ENCODE results near the gene PROM2.

DNA sequence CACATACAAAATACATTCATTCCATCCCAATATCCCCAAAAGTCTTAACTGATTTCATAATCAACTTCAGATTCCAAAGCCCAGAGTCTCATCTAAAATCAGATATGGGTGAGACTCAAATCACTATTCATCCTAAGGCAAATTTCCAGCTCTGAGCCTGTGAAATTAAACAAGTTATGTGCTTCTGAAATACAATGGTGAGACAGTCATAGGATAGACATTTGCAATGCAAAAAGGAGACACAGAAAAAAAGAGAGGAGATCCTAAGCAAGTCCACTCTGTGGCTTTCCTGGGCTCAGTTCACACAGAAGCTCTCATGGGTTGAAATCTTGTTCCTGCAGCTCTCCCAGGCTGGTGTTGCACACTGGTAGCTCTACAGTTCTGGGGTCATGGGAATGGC, 48.6 kb upstream of the PROM2 start:
- no peak for TF ChIP-seq EP300 (IDR thresholded peaks at IDR 0.05)
- TF ChIP-seq, protein P1, sequence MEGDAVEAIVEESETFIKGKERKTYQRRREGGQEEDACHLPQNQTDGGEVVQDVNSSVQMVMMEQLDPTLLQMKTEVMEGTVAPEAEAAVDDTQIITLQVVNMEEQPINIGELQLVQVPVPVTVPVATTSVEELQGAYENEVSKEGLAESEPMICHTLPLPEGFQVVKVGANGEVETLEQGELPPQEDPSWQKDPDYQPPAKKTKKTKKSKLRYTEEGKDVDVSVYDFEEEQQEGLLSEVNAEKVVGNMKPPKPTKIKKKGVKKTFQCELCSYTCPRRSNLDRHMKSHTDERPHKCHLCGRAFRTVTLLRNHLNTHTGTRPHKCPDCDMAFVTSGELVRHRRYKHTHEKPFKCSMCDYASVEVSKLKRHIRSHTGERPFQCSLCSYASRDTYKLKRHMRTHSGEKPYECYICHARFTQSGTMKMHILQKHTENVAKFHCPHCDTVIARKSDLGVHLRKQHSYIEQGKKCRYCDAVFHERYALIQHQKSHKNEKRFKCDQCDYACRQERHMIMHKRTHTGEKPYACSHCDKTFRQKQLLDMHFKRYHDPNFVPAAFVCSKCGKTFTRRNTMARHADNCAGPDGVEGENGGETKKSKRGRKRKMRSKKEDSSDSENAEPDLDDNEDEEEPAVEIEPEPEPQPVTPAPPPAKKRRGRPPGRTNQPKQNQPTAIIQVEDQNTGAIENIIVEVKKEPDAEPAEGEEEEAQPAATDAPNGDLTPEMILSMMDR (IDR thresholded peaks at IDR 0.05): no peak
